ENCODE measurements around the gene FNDC3B.

Gene FNDC3B

GRCh38 chr3:172056416-172056815, 17.0 kb downstream of the FNDC3B start:
- no peak for DNase-seq

- no peak for DNase-seq
Measured at GRCh38 chr3:172057059-172057458, 17.7 kb downstream of the FNDC3B start.

- DNase-seq = no peak
Measured at GRCh38 chr3:172057624-172058327, 18.4 kb downstream of the FNDC3B start.

GRCh38 chr3:172059532-172059931, 20.2 kb downstream of the FNDC3B start:
- no peak for DNase-seq

GRCh38 chr3:172060234-172060633, 20.9 kb downstream of the FNDC3B start:
- no peak for DNase-seq

- no peak for DNase-seq
Measured at GRCh38 chr3:172061724-172062184, 22.4 kb downstream of the FNDC3B start.

- no peak for DNase-seq
Measured at GRCh38 chr3:172062761-172063160, 23.4 kb downstream of the FNDC3B start.

- DNase-seq = no peak
Measured at GRCh38 chr3:172063456-172064432, 24.4 kb downstream of the FNDC3B start.

GRCh38 chr3:172065527-172065926, 26.1 kb downstream of the FNDC3B start:
- DNase-seq = no peak

- DNase-seq = no peak
Measured at GRCh38 chr3:172065967-172066762, 26.8 kb downstream of the FNDC3B start.

- no peak for DNase-seq
Measured at GRCh38 chr3:172066880-172067796, 27.8 kb downstream of the FNDC3B start.

- no peak for DNase-seq
Measured at GRCh38 chr3:172067837-172068440, 28.6 kb downstream of the FNDC3B start.

- no peak for DNase-seq
Measured at GRCh38 chr3:172068977-172069376, 29.6 kb downstream of the FNDC3B start.

GRCh38 chr3:172069478-172069877, 30.1 kb downstream of the FNDC3B start:
- DNase-seq = no peak

GRCh38 chr3:172070269-172070668, 30.9 kb downstream of the FNDC3B start:
- no peak for DNase-seq

- no peak for DNase-seq
Measured at GRCh38 chr3:172070802-172071201, 31.4 kb downstream of the FNDC3B start.

- no peak for DNase-seq
Measured at GRCh38 chr3:172071780-172072330, 32.5 kb downstream of the FNDC3B start.

GRCh38 chr3:172072543-172072942, 33.2 kb downstream of the FNDC3B start:
- no peak for DNase-seq

GRCh38 chr3:172073262-172073915, 34.0 kb downstream of the FNDC3B start:
- DNase-seq = no peak

GRCh38 chr3:172074032-172074431, 34.7 kb downstream of the FNDC3B start:
- DNase-seq = no peak

GRCh38 chr3:172074586-172074985, 35.2 kb downstream of the FNDC3B start:
- no peak for DNase-seq
